Stimulated activated CD4-positive, alpha-beta T cell treated with anti-CD3 and anti-CD28 coated beads, Interleukin-12 subunit alpha, Interleukin-12 subunit beta, amount 100 ng/mL, for 24 hours (primary cell): ENCODE data around the gene TULP4.
"Not testable (repeated sequence)": the region's sequence is repeated elsewhere in the genome, so short reads cannot be mapped to it uniquely, and the experiment has no call there.

ENCODE experiments used
- DNase-seq, 2 experiments: peaks; one replicate each; pipeline ENCODE4 v3.0.0-alpha.2; 2020; ENCODE audit warnings: low read depth in 2 of 2

Gene TULP4

GRCh38 chr6:158293122-158293521, 19.1 kb upstream of the TULP4 start:
- no peak for DNase-seq

- not testable (repeated sequence) for DNase-seq
Observed at GRCh38 chr6:158295976-158296853, 16.1 kb upstream of the TULP4 start.

GRCh38 chr6:158296854-158297324, 15.4 kb upstream of the TULP4 start:
- not testable (repeated sequence) for DNase-seq

- DNase-seq = not testable (repeated sequence)
Observed at GRCh38 chr6:158297657-158298056, 14.6 kb upstream of the TULP4 start.

GRCh38 chr6:158300306-158301143, 11.7 kb upstream of the TULP4 start:
- DNase-seq = not testable (repeated sequence)

GRCh38 chr6:158301561-158301960, 10.7 kb upstream of the TULP4 start:
- not testable (repeated sequence) for DNase-seq

- not testable (repeated sequence) for DNase-seq
Observed at GRCh38 chr6:158302195-158302796, 10.0 kb upstream of the TULP4 start.

- DNase-seq = no peak
Observed at GRCh38 chr6:158303210-158303731, 9.0 kb upstream of the TULP4 start.

- no peak for DNase-seq
Observed at GRCh38 chr6:158304254-158304653, 8.0 kb upstream of the TULP4 start.

GRCh38 chr6:158309814-158310213, 2.5 kb upstream of the TULP4 start:
- DNase-seq = no peak

GRCh38 chr6:158311193-158311592, 1.1 kb upstream of the TULP4 start:
- no peak for DNase-seq

- no peak for DNase-seq
Observed at GRCh38 chr6:158311626-158312025, 639 bp upstream of the TULP4 start.

GRCh38 chr6:158312672-158313397, 570 bp downstream of the TULP4 start:
- no peak for DNase-seq

- DNase-seq = no peak
Observed at GRCh38 chr6:158313989-158314388, 1.7 kb downstream of the TULP4 start.

GRCh38 chr6:158314737-158315136, 2.5 kb downstream of the TULP4 start:
- DNase-seq = no peak

GRCh38 chr6:158316022-158316421, 3.8 kb downstream of the TULP4 start:
- no peak for DNase-seq

GRCh38 chr6:158321960-158322359, 9.7 kb downstream of the TULP4 start:
- DNase-seq = no peak

GRCh38 chr6:158322400-158322723, 10.1 kb downstream of the TULP4 start:
- no peak for DNase-seq

GRCh38 chr6:158322724-158323560, 10.7 kb downstream of the TULP4 start:
- no peak for DNase-seq

- no peak for DNase-seq
Observed at GRCh38 chr6:158323561-158323958, 11.3 kb downstream of the TULP4 start.
